GM23338 (cell line): ENCODE data around the gene CIDEA. TPM values are rescaled to one million over a fixed set of nuclear protein-coding genes. Genes with fewer than 3 reads are reported as not detected.

Source experiments
- ATAC-seq: fragments of 200-7000 bp; cut with Tn5 transposase; 3 replicates; pipeline ENCODE4 v1.9.1; 2020
- DNase-seq: peaks from one replicate; pipeline ENCODE4 v3.0.0-alpha.2; 2015; ENCODE audit warnings: low spot score
- H2AFZ ChIP-seq: fragments of 200-600 bp; sonication (generic); 2 replicates; pipeline ENCODE4 v1.8.0; 2016; ENCODE audit warnings: antibody characterized with exemption, mild to moderate bottlenecking, moderate library complexity
- H3F3A ChIP-seq: fragments of 200-600 bp; sonication (generic); replicated peaks from 2 replicates; pipeline ENCODE4 v1.8.0; 2017; ENCODE audit warnings: antibody characterized with exemption, mixed run types, low read depth
- H3K27ac ChIP-seq: fragments of 200-600 bp; sonication (generic); 2 replicates; pipeline ENCODE4 v1.6.1; 2016; ENCODE audit warnings: low read depth
- H3K27me3 ChIP-seq: fragments of 200-600 bp; sonication (generic); 2 replicates; pipeline ENCODE4 v1.8.0; 2016; ENCODE audit warnings: mild to moderate bottlenecking, mixed run types, moderate library complexity; ENCODE audit not compliant: insufficient read depth
- H3K36me3 ChIP-seq: fragments of 200-600 bp; sonication (generic); 2 replicates; pipeline ENCODE4 v1.8.0; 2016; ENCODE audit warnings: mild to moderate bottlenecking; ENCODE audit not compliant: insufficient read depth
- H3K4me1 ChIP-seq: fragments of 200-600 bp; sonication (generic); 2 replicates; pipeline ENCODE4 v1.8.0; 2016; ENCODE audit warnings: mild to moderate bottlenecking, moderate library complexity; ENCODE audit not compliant: insufficient read depth
- H3K4me2 ChIP-seq: fragments of 200-600 bp; sonication (generic); 2 replicates; pipeline ENCODE4 v1.7.1; 2017; ENCODE audit warnings: mixed run types
- H3K4me3 ChIP-seq: fragments of 200-600 bp; sonication (generic); 2 replicates; pipeline ENCODE4 v1.6.1; 2016; ENCODE audit warnings: mixed run types
- H3K79me2 ChIP-seq: fragments of 200-600 bp; sonication (generic); replicated peaks from 2 replicates; pipeline ENCODE4 v1.8.0; 2017; ENCODE audit warnings: mild to moderate bottlenecking; ENCODE audit not compliant: insufficient read depth
- H3K9me2 ChIP-seq: fragments of 200-600 bp; sonication (generic); 2 replicates; pipeline ENCODE4 v1.8.0; 2017; ENCODE audit not compliant: insufficient read depth
- H4K20me1 ChIP-seq: fragments of 200-600 bp; sonication (generic); replicated peaks from 2 replicates; pipeline ENCODE4 v1.8.0; 2017; ENCODE audit warnings: mild to moderate bottlenecking; ENCODE audit not compliant: insufficient read depth
- H3K27ac Mint-ChIP-seq: 2 replicates; pipeline ENCODE4 v1.8.0; 2020; ENCODE audit warnings: inconsistent platforms, mild to moderate bottlenecking, moderate library complexity, mixed read lengths
- H3K27me3 Mint-ChIP-seq: 3 replicates; pipeline ENCODE4 v1.8.0; 2022; ENCODE audit warnings: low read depth, mild to moderate bottlenecking, moderate library complexity, mixed read lengths, inconsistent platforms; ENCODE audit not compliant: insufficient read depth, poor library complexity
- H3K36me3 Mint-ChIP-seq: 3 replicates; pipeline ENCODE4 v1.8.0; 2021; ENCODE audit warnings: low read depth, mild to moderate bottlenecking, inconsistent platforms, moderate library complexity, mixed read lengths
- H3K4me1 Mint-ChIP-seq: 3 replicates; pipeline ENCODE4 v1.8.0; 2020; ENCODE audit warnings: mild to moderate bottlenecking, inconsistent platforms, mixed read lengths
- H3K4me3 Mint-ChIP-seq: 3 replicates; pipeline ENCODE4 v1.8.0; 2021; ENCODE audit warnings: moderate library complexity, mild to moderate bottlenecking, inconsistent platforms, mixed read lengths
- H3K9me3 Mint-ChIP-seq: 3 replicates; pipeline ENCODE4 v1.8.0; 2020; ENCODE audit warnings: moderate library complexity, mild to moderate bottlenecking, inconsistent platforms, mixed read lengths
- CREB1 ChIP-seq: fragments of 250-450 bp; sonication (Bioruptor Pico); IDR thresholded peaks from 2 replicates; pipeline ENCODE4 v1.5.0; 2020; ENCODE audit warnings: low read depth, mild to moderate bottlenecking, moderate library complexity
- CTCF ChIP-seq, 2 experiments: fragments of 200-600 bp in 1 of 2; sonication (generic) in 1 of 2; conservative IDR thresholded peaks; 2 replicates each; pipeline versions ENCODE4 v1.5.1 to v1.6.1; 2016 to 2017; ENCODE audit warnings: antibody characterized with exemption in 2 of 2, low read depth in 2 of 2, mild to moderate bottlenecking in 2 of 2, moderate library complexity in 1 of 2
- EZH2 ChIP-seq: fragments of 200-600 bp; sonication (generic); IDR thresholded peaks from one replicate; pipeline ENCODE4 v1.8.0; 2017; ENCODE audit warnings: antibody characterized with exemption, mild to moderate bottlenecking, low read depth; ENCODE audit not compliant: unreplicated experiment
- EZH2phosphoT487 ChIP-seq: fragments of 200-600 bp; sonication (generic); IDR thresholded peaks from one replicate; pipeline ENCODE4 v1.8.1; 2018; ENCODE audit warnings: antibody characterized with exemption; ENCODE audit not compliant: unreplicated experiment
- JUNB ChIP-seq: IDR thresholded peaks from one replicate; pipeline ENCODE4 v1.6.1; 2016; ENCODE audit warnings: antibody characterized with exemption; ENCODE audit not compliant: unreplicated experiment
- NANOG ChIP-seq: IDR thresholded peaks from 2 replicates; pipeline ENCODE4 v1.6.1; 2016; ENCODE audit warnings: antibody characterized with exemption, borderline replicate concordance
- POLR2AphosphoS5 ChIP-seq: IDR thresholded peaks from 2 replicates; pipeline ENCODE4 v1.6.1; 2016; ENCODE audit warnings: antibody characterized with exemption, low read depth
- ZNF114 ChIP-seq: fragments of 250-450 bp; sonication (Bioruptor Pico); IDR thresholded peaks from 2 replicates; pipeline ENCODE4 v1.5.0; 2020; ENCODE audit warnings: mild to moderate bottlenecking, moderate library complexity
- ZNF331 ChIP-seq: fragments of 250-450 bp; sonication (Bioruptor Pico); IDR thresholded peaks from 2 replicates; pipeline ENCODE4 v1.5.0; 2020; ENCODE audit warnings: low read depth, mild to moderate bottlenecking, moderate library complexity
- ZNF462 ChIP-seq: fragments of 250-450 bp; sonication (Bioruptor Pico); IDR thresholded peaks from 2 replicates; pipeline ENCODE4 v1.5.0; 2020; ENCODE audit warnings: mild to moderate bottlenecking, moderate library complexity
- polyA plus RNA-seq: library from polyadenylated mRNA; unstranded; fragments of >200 nt; fragmentation: Nextera tagmentation; extraction: Ambion mirVana; gene quantifications from 2 replicates; pipeline ENCODE4 v1.2.1, GENCODE V29; 2016
- total RNA-seq: library from RNA; depleted of rRNA; stranded (reverse); fragments of >200 nt; shearing (Covaris generic); gene quantifications from 2 replicates; pipeline ENCODE4 v1.2.3, GENCODE V29; 2014
- TF ChIP-seq, protein P1 (sequence below): IDR thresholded peaks from one replicate; pipeline ENCODE4 v1.6.1; 2018; ENCODE audit warnings: antibody characterized with exemption; ENCODE audit not compliant: unreplicated experiment
- TF ChIP-seq, protein P2 (sequence below): IDR thresholded peaks from 2 replicates; pipeline ENCODE4 v1.6.1; 2016; ENCODE audit warnings: antibody characterized with exemption

The CIDEA gene
- total and polyA plus RNA-seq, 2 experiments from 2014 or later, result 0.45 TPM; not detected in 1

DNA sequence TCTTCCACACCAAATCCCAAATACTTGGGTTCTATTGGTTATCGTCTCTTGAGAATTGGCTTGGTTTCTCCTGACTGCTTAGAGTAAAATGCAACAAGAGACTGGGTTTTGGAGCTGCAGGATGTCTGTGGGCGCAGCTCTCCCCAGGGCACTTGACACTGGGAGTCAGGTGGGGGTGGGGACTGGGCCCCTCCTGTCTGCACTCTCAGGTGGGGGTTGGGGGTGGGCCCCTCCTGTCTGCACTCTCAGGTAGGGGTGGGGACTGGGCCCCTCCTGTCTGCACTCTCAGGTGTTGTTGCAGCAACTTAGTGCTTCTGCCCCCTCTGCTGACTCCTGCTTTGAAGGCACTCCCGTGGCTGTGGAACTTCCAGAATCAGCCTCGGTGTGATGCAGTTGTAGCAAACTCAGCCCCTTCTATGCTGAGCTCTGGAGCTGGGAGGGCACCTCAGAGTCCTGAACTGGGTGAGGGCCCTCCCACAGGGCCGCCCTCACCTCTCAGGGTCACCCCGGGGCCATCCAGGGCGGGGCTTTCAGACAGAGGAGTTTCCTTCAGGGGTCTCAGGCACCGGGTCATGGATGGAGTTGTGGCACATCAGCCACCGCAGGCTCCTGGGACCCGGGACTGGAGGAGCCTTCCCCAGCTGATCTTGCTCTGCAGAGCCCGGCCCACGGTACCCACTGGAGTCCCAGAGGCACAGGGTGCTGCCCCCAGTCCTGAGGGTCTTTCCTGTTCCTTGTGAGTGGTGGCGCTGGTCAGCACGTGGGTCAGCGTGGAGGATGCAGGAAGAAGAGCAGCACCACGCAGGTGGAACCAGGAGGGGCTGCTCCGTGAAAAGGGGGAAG, 22.9 kb upstream of the CIDEA start:
- peaks cover 2% of the 10 kb centered on the region; the same call in 1 of the 3 replicates for H3K36me3 Mint-ChIP-seq
- Histone ChIP-seq H3K4me3 (no peak overlapping the region), H3K4me2 (no peak overlapping the region), H2AFZ (no peak overlapping the region), H3K27ac (no peak overlapping the region), H3K27me3 (no peaks in the 10 kb centered on the region), H3K4me1 (no peaks in the 10 kb centered on the region), H3K36me3 (no peaks in the 10 kb centered on the region), H3F3A (no peaks in the 10 kb centered on the region), H3K9me2 (no peaks in the 10 kb centered on the region), H4K20me1 (no peaks in the 10 kb centered on the region), H3K79me2 (no peaks in the 10 kb centered on the region)
- ATAC-seq (no peak), DNase-seq (no peak)
- no peak overlapping the region for H3K4me3 Mint-ChIP-seq
- TF ChIP-seq CREB1, result no peak
- TF ChIP-seq CTCF (conservative IDR thresholded peaks at IDR 0.05; ENCODE audit: low read depth in 2 of 2), result no peak
- no peak for TF ChIP-seq ZNF114 (CRISPR knock-in tag)
- TF ChIP-seq, protein P1, sequence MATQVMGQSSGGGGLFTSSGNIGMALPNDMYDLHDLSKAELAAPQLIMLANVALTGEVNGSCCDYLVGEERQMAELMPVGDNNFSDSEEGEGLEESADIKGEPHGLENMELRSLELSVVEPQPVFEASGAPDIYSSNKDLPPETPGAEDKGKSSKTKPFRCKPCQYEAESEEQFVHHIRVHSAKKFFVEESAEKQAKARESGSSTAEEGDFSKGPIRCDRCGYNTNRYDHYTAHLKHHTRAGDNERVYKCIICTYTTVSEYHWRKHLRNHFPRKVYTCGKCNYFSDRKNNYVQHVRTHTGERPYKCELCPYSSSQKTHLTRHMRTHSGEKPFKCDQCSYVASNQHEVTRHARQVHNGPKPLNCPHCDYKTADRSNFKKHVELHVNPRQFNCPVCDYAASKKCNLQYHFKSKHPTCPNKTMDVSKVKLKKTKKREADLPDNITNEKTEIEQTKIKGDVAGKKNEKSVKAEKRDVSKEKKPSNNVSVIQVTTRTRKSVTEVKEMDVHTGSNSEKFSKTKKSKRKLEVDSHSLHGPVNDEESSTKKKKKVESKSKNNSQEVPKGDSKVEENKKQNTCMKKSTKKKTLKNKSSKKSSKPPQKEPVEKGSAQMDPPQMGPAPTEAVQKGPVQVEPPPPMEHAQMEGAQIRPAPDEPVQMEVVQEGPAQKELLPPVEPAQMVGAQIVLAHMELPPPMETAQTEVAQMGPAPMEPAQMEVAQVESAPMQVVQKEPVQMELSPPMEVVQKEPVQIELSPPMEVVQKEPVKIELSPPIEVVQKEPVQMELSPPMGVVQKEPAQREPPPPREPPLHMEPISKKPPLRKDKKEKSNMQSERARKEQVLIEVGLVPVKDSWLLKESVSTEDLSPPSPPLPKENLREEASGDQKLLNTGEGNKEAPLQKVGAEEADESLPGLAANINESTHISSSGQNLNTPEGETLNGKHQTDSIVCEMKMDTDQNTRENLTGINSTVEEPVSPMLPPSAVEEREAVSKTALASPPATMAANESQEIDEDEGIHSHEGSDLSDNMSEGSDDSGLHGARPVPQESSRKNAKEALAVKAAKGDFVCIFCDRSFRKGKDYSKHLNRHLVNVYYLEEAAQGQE, result no peak
- TF ChIP-seq, protein P2, sequence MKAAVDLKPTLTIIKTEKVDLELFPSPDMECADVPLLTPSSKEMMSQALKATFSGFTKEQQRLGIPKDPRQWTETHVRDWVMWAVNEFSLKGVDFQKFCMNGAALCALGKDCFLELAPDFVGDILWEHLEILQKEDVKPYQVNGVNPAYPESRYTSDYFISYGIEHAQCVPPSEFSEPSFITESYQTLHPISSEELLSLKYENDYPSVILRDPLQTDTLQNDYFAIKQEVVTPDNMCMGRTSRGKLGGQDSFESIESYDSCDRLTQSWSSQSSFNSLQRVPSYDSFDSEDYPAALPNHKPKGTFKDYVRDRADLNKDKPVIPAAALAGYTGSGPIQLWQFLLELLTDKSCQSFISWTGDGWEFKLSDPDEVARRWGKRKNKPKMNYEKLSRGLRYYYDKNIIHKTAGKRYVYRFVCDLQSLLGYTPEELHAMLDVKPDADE, result no peak
- TF ChIP-seq NANOG, result no peak
- TF ChIP-seq ZNF331 (CRISPR knock-in tag), result no peak
- TF ChIP-seq EZH2, result no peak
- TF ChIP-seq ZNF462, result no peak
- TF ChIP-seq JUNB, result no peak
- no peak for TF ChIP-seq POLR2AphosphoS5
- TF ChIP-seq EZH2phosphoT487, result no peak
- no peak overlapping the region for H3K27ac Mint-ChIP-seq
- H3K27me3 Mint-ChIP-seq, result peaks cover 17% of the 10 kb centered on the region
- no peaks in the 10 kb centered on the region; the same call in 2 of the 3 replicates for H3K4me1 Mint-ChIP-seq
- H3K9me3 Mint-ChIP-seq, result peaks cover 9% of the 10 kb centered on the region
